Calu3 (cell line): ENCODE results near the gene ASXL1. TPM values are rescaled to one million over a fixed set of nuclear protein-coding genes. Genes with fewer than 3 reads are reported as not detected.

ENCODE experiments used
- BruUV-seq: library from RNA; stranded (reverse); fragments of 400-500 nt; replicated peaks from 2 replicates; lab custom pipeline; 2021; lab: Mats Ljungman, UMichigan
- CTCF ChIA-PET: fragments of 300-600 bp; sonication (Branson Sonifier 250); formaldehyde crosslinking; loops from one replicate; lab custom pipeline; 2022; ENCODE audit warnings: antibody characterized with exemption; lab: Charles Lee
- DNase-seq: peaks from one replicate; pipeline ENCODE4 v3.0.0; 2022
- H3K27ac Mint-ChIP-seq: one replicate; pipeline ENCODE4 v1.8.0; 2022; ENCODE audit warnings: mixed read lengths; ENCODE audit not compliant: unreplicated experiment
- H3K27me3 Mint-ChIP-seq: one replicate; pipeline ENCODE4 v1.8.0; 2022; ENCODE audit warnings: mixed read lengths; ENCODE audit not compliant: unreplicated experiment
- H3K36me3 Mint-ChIP-seq: one replicate; pipeline ENCODE4 v1.8.0; 2022; ENCODE audit warnings: mild to moderate bottlenecking, moderate library complexity, mixed read lengths; ENCODE audit not compliant: insufficient read depth, unreplicated experiment
- H3K4me1 Mint-ChIP-seq: one replicate; pipeline ENCODE4 v1.8.0; 2022; ENCODE audit warnings: mild to moderate bottlenecking, low read depth, mixed read lengths; ENCODE audit not compliant: unreplicated experiment
- H3K4me3 Mint-ChIP-seq: one replicate; pipeline ENCODE4 v1.8.0; 2022; ENCODE audit warnings: mild to moderate bottlenecking, low read depth, moderate library complexity, mixed read lengths; ENCODE audit not compliant: unreplicated experiment
- H3K9me3 Mint-ChIP-seq: one replicate; pipeline ENCODE4 v1.8.0; 2022; ENCODE audit warnings: low read depth, mixed read lengths; ENCODE audit not compliant: unreplicated experiment
- CTCF ChIP-seq: fragments of 200-600 bp; IDR thresholded peaks from one replicate; pipeline ENCODE4 v1.8.0; 2022; ENCODE audit warnings: antibody characterized with exemption; ENCODE audit not compliant: unreplicated experiment
- intact Hi-C: fragments of 100-400 bp; cut with micrococcal nuclease; formaldehyde crosslinking; loops from one replicate; pipeline ENCODE4 v1.10.0; 2022; ENCODE audit not compliant: unreplicated experiment
- total RNA-seq: library from RNA; stranded (reverse); gene quantifications from 2 replicates; pipeline ENCODE4 v1.2.3, GENCODE V29; 2022

Gene ASXL1
- total RNA-seq, 1 experiment from 2014 or later: 120 TPM

DNA sequence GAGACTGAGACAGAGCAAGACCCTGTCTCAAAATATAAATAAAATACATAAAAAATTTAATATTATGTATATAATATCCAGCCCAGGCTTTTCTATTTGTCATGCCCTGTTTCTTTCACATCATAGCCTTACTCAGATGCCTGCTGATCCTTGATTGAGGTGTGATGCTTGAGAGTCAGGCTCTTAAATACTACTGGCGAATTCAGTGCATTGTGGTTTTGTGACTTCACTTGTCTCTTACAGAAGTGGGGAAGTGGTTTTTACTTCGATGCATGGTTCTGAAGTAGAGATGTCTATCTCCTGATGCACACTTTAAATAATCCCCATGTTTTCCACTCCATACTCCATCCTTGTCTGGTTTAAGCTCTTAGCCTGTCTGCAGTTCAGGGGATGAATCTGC lies 29.1 kb downstream of the ASXL1 start:
- Mint-ChIP-seq H3K27me3 (no peaks in the 10 kb centered on the region), H3K4me3 (no peak overlapping the region), H3K4me1 (peaks cover 13% of the 10 kb centered on the region), H3K9me3 (peaks cover 2% of the 10 kb centered on the region), H3K36me3 (peaks cover 6% of the 10 kb centered on the region), H3K27ac (no peak overlapping the region)
- no peak for TF ChIP-seq CTCF
- intact Hi-C loops: no loop called here
- CTCF ChIA-PET: interaction anchor here (0.6 to 1.1 kb wide), 2 partner anchors 27 to 77 kb away, joined by 4 to 6 read pairs; no protein-coding TSS in a partner anchor
- DNase-seq: no peak
- no TSS peak for BruUV-seq

DNA sequence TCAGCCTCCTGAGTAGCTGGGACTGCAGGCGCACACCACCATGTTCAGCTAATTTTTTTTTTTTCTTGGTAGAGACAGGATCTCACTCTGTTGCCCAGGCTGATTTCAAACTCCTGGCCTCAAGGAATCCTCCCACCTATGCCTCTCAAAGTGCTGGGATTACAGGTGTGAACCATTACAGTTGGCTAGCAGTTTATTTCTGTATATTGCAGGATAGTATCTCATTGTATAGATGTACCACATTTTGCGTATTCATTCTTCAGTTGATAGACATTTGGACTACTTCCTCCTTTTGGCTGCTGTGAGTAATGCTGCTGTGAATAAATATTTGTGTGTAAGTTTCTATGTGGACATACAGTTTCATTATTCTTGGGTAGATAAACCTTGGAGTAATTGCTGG lies 32.9 kb downstream of the ASXL1 start:
- H3K27ac Mint-ChIP-seq: no peak overlapping the region
- peaks cover 6% of the 10 kb centered on the region for H3K36me3 Mint-ChIP-seq
- peaks cover 13% of the 10 kb centered on the region for H3K4me1 Mint-ChIP-seq
- H3K27me3 Mint-ChIP-seq: no peaks in the 10 kb centered on the region
- BruUV-seq: no TSS peak
- H3K9me3 Mint-ChIP-seq: peaks cover 2% of the 10 kb centered on the region
- no peak for TF ChIP-seq CTCF
- DNase-seq: no peak
- H3K4me3 Mint-ChIP-seq: no peak overlapping the region
- CTCF ChIA-PET: no interaction called here
- intact Hi-C loops: no loop called here

DNA sequence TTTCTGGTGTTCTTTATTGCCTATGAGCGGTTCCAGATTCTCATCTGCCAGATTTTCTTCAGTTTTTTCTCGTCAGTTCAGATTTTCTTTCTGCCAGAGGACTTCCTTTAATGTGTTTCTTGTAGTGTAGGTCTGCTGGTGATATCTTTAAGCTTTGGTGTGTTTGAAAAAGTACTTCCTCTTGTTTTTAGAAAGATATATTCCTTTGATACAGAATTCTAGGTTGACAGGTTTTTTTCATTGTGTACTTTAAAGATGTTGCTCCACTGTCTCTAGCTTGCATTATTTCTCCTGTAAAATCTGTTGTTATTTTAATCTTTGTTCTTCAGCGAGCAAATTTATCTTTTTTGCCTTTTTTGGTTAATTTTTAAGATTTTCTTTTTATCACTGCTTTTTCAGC lies 36.9 kb downstream of the ASXL1 start:
- Mint-ChIP-seq H3K4me1 (peaks cover 8% of the 10 kb centered on the region), H3K4me3 (no peak overlapping the region), H3K27me3 (no peaks in the 10 kb centered on the region), H3K27ac (no peak overlapping the region), H3K9me3 (peaks cover 2% of the 10 kb centered on the region), H3K36me3 (peaks cover 6% of the 10 kb centered on the region)
- DNase-seq: no peak
- TF ChIP-seq CTCF: no peak
- BruUV-seq: no TSS peak
- intact Hi-C loops: no loop called here
- CTCF ChIA-PET: interaction anchor here (0.7 to 1.1 kb wide), 2 partner anchors 17 to 35 kb away, joined by 3 to 4 read pairs; no protein-coding TSS in a partner anchor

GRCh38 chr20:32396646-32397160 lies 38.6 kb downstream of the ASXL1 start:
- H3K36me3 Mint-ChIP-seq: peaks cover 4% of the 10 kb centered on the region
- peaks cover 2% of the 10 kb centered on the region for H3K9me3 Mint-ChIP-seq
- no TSS peak for BruUV-seq
- H3K4me3 Mint-ChIP-seq: no peak overlapping the region
- intact Hi-C loops: no loop called here
- DNase-seq: no peak
- H3K27ac Mint-ChIP-seq: no peak overlapping the region
- peaks cover 5% of the 10 kb centered on the region for H3K4me1 Mint-ChIP-seq
- no peak for TF ChIP-seq CTCF
- H3K27me3 Mint-ChIP-seq: no peaks in the 10 kb centered on the region
- CTCF ChIA-PET: interaction anchor here (0.6 kb wide), 1 partner anchor 111 kb away, joined by 3 read pairs; no protein-coding TSS in a partner anchor
